HG02642 (cell line): ENCODE results near the gene RARA.

Experiments used
- ATAC-seq: cut with Tn5 transposase; IDR thresholded peaks from one replicate; pipeline ENCODE4 v1.9.1; 2021; ENCODE audit warnings: mild to moderate bottlenecking; ENCODE audit not compliant: unreplicated experiment, poor library complexity

RARA gene

GRCh38 chr17:40313668-40314583 is 4.9 kb downstream of the RARA start:
- ATAC-seq = no peak

GRCh38 chr17:40314584-40314956 is 5.6 kb downstream of the RARA start:
- no peak for ATAC-seq

- ATAC-seq = no peak
Measured at GRCh38 chr17:40315206-40315605, 6.2 kb downstream of the RARA start.

GRCh38 chr17:40315678-40316570 is 6.9 kb downstream of the RARA start:
- ATAC-seq = no peak

GRCh38 chr17:40316571-40317344 is 7.8 kb downstream of the RARA start:
- ATAC-seq = no peak

- ATAC-seq = no peak
Measured at GRCh38 chr17:40317345-40317873, 8.4 kb downstream of the RARA start.

- ATAC-seq = peak; percentile 63
Measured at GRCh38 chr17:40317880-40318829, 9.2 kb downstream of the RARA start.

- no peak for ATAC-seq
Measured at GRCh38 chr17:40318830-40319391, 9.9 kb downstream of the RARA start.

- ATAC-seq = no peak
Measured at GRCh38 chr17:40319651-40320540, 10.9 kb downstream of the RARA start.

- no peak for ATAC-seq
Measured at GRCh38 chr17:40320756-40321523, 12.0 kb downstream of the RARA start.

- no peak for ATAC-seq
Measured at GRCh38 chr17:40321524-40321929, 12.5 kb downstream of the RARA start.

GRCh38 chr17:40321961-40322357 is 13.0 kb downstream of the RARA start:
- no peak for ATAC-seq

- ATAC-seq = peak; percentile 35
Measured at GRCh38 chr17:40322358-40323315, 13.7 kb downstream of the RARA start.

- ATAC-seq = no peak
Measured at GRCh38 chr17:40323391-40324381, 14.7 kb downstream of the RARA start.
